ENCODE data around the gene BCAS1.

Gene BCAS1

DNA sequence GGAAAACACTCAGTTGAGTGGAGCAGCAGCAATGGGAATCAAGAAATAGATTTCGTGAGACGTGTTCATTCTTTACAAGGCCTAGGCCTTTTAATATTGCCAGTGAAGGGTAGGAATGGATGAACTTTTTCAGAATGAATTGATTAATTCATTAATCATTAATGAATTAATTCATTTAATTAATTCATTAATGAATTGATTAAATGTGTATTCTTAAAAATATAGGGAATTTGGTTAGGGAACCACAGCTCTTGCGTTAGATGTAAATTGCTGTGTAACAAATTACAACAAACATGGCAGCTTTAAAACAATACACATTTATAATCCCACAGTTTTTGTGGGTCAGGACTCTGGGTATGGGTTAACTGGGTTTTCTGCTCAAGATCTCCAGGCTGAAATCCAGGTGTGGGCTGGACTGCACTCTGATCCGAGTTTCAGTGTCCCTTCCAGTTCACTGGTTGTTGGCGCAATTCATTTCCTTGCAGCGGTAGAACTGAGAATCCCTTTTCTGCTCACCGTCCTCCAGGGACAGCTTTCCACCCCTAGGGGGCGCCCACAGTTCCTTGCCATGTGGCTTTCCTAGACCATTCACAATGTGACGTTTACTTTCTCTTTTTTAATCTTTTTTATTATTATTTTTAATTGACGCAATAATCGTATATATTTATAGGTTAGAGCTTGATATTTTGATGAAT lies 32.8 kb upstream of the BCAS1 start:
- peak; percentile 30 for DNase-seq

- DNase-seq, result no peak
Observed at GRCh38 chr20:54102543-54102942, 32.1 kb upstream of the BCAS1 start.

- no peak for DNase-seq
Observed at GRCh38 chr20:54100563-54100962, 30.2 kb upstream of the BCAS1 start.

DNA sequence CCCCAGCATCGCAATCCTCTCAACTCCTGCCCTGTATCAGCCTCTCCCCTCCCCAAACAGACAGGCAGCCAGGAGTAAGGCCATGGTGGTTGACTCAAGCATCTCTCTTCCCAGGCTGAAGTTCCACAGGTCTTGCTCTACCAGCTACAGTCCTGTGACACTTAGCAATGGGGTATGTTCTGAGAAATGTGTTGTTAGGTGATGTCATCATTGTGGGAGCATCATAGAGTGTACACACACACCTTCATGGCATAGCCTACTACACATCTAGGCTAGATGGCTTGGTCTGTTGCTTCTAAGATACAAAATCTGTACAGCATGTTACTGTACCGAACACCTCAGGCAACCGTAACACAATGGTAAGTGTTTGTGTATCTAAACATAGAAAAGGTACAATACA lies 29.5 kb upstream of the BCAS1 start:
- no peak for DNase-seq

GRCh38 chr20:54098047-54098446 lies 27.7 kb upstream of the BCAS1 start:
- no peak for DNase-seq

- DNase-seq, result no peak
Observed at GRCh38 chr20:54097236-54097529, 26.8 kb upstream of the BCAS1 start.

DNA sequence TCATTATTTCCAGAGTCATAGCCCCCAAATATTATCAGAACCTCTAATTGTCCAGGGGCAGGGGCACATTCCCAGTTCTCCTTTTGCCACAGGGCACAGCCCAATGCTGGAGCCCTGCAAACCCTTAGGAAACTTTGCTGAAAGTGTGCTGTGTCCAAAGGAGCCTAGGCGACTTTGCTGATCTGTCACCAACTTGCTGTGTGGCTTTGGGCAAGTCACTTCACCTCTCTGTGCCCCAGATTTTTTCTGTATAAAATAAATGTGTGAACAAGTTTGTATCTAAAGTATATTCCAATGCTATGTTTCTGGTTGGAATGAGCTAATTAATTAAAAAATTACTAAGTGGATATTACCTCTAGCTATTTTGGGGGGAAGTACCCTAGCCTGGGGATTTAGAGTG lies 25.4 kb upstream of the BCAS1 start:
- DNase-seq, result no peak

GRCh38 chr20:54094268-54094580 lies 23.8 kb upstream of the BCAS1 start:
- DNase-seq, result no peak

DNA sequence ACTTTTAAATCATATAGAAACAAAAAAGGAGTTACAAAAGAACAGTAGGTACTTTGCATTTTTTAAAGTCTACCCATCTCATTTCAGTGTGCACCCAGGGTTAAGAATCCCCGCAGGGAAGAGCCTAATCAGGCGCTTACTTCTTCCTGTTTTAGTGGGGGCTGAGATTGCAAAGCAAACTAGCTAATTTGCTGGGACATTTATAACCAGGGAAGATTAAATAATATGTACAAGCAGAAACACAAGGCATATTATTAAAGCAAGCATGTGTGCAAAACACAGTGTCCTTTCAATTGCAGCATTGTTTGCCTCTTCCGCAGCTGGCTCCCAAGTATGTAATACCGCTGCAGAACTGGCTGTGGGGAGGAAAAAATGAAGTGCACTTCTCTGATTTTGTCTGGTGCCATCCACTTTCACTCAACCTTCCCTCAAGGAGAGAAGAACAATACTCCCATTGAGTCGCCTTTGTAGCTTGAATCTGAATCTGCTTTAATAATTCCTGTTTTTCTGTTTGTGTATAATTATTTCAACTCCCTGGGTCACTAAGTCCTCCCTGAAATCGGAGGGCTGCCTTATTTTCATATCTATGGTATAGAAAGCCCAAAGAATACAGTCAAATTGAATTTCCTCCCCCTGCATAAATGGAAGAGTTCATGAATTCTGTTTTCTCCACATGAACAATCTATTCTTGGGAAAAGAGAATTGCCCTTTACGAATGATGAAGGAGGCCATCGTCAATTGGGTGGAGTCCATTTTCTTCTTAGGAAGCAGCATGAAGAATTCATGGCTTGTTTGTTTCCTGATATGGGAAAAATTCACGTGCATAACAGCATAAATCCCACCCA lies 23.3 kb upstream of the BCAS1 start:
- DNase-seq, result no peak

DNA sequence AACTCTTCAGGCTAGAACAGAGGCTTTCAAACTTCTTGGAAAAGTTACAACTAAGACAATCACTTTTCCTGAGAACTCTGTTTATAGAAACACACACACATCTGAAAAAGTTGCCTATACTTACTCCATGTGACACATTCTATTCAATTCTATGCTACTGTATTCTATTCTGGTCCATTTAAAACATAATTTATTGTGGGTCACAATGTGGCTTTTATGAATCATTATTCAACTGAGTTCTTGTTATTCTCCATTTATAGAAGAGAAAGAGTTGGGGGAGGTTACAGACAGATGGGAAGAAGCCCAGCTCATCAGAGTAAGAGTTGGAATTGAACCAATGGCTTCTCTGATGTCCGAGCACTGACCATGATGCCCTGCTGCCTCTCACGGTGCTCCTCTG lies 21.6 kb upstream of the BCAS1 start:
- DNase-seq, result no peak

DNA sequence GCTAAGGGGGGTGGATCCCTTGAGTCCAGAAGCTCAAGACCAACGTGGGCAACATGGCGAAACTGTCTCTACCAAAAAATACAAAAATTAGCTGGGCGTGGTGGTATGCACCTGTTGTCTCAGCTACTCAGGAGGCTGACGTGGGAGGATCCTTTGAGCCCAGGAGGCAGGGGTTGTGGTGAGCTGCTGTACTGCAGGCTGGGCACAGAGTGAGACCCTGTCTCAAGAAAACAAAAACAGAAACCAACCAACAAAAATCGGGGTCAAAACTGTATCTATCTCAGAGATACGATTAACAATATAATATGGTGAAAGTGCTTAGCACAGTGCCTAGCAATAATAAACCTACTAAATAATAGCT lies 20.7 kb upstream of the BCAS1 start:
- DNase-seq, result no peak

DNA sequence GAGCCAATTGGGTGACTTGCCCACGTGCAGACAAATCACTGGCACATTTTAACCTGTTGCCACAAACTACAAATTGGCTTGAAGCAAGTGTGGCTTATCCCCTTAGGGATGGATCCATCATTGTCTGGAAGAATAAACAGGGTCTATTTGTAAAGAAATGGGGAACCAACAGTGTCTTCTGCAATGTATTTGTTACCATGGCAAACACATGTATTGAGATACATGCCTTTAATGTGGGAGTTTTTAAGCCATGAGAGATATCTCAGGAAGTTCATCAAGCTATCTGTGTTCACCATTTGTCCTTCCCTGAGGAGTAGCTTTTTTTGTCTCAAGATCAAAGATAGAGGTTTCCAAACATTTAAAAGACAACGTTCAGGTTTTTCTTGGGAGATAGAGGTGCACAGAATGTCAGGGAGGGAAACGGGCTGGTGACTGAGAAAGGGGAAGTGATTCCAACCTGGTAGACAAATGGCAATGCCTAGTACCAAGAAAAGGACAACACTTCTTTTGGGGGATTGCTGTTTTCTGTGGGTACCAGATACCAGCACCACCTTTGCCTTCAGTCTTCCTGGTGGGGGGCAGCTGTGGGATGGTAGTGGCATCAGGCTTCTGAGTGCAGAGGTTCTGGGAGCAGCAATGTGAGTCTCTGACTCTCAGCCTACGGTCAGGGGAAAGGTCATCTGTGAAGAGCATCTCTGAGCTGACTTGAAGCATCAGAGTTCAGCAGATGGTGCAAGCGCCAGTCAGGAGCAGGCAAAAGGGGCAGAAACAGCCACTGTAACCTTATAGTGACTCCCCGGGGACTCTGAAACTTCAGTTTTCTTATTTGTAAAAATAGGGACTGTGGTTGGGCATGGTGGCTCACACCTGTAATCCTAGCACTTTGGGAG lies 20.1 kb upstream of the BCAS1 start:
- DNase-seq, result no peak

DNA sequence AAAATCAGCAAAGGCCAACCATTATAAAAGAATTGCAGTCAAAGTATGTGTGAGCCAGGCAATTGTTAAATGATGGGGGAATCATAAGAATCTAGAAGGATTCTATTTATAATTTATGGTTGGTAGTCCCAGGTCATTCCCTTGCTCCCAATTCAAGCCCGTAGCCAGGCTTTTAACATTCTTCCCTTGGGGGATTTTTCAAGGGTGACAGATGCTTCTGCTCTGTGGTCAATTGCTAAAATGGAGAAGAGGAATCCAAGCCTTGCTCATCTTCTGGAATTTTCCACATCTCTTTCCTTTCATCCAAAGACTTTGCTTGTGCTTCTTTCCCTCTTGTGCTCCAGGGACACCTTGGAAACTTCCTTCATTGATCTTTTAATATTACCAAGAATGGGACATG lies 18.0 kb upstream of the BCAS1 start:
- DNase-seq, result no peak

- DNase-seq, result no peak
Observed at GRCh38 chr20:54086507-54087039, 16.2 kb upstream of the BCAS1 start.

DNA sequence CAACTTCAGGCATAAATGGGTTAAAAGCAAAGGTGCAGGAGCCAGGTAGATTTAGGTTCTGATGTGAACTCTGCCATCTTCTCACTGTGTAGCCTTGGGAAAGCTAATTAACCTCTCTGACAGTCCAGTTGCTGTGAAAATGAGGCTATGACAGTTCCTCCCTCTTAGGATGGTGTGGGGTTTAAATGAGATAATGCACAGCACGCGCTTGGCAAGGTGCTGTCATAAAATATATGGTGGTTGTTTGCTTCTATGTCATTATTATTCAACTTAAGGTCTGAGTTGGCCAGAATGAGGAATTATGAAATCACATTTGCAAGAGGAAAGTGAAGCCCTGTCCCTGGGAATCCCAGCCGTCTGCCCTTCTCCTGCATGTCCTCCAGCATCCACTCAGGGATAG lies 15.5 kb upstream of the BCAS1 start:
- no peak for DNase-seq

DNA sequence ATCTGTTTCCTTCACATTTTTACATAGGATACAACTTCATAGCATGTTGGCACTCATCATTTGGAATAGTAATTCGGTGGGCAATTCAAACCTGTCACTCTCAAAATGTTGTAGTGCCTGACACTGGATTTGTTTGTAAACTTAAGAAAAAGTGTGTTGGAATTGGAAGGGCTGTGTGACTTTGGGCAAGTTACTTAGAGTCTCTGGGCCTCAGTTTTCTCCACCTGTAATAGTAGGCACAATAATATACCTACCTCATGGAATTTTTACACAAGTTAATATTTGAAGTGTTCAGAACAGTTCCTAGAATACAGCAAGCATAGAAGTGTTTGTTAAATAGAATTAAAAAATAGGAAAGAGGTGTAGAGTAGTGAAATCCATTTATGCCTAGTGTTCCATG lies 15.0 kb upstream of the BCAS1 start:
- no peak for DNase-seq

GRCh38 chr20:54084727-54085388 lies 14.5 kb upstream of the BCAS1 start:
- DNase-seq, result no peak

GRCh38 chr20:54084193-54084592 lies 13.8 kb upstream of the BCAS1 start:
- no peak for DNase-seq

- DNase-seq, result no peak
Observed at GRCh38 chr20:54083459-54083858, 13.1 kb upstream of the BCAS1 start.

DNA sequence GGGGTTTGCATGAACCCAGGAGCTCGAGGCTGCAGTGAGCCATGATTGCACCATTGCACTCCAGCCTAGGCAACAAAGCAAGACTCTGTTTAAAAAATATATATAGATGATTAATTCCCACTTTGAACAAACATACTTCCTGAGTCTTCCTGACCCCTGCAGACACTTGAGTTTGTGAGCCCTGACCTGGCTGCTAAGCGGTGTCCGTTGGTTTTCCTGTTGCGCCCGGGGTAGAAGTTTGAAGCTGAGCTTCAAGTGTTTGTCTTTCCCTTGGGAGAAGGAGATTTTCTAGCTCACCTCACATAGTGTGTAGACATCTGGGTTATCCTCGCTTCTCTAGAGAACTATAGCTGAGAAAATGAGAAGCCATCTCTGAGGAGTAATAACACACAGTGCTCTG lies 11.7 kb upstream of the BCAS1 start:
- no peak for DNase-seq

GRCh38 chr20:54079652-54080051 lies 9.3 kb upstream of the BCAS1 start:
- DNase-seq, result no peak

GRCh38 chr20:54078296-54078984 lies 8.0 kb upstream of the BCAS1 start:
- DNase-seq, result no peak

DNA sequence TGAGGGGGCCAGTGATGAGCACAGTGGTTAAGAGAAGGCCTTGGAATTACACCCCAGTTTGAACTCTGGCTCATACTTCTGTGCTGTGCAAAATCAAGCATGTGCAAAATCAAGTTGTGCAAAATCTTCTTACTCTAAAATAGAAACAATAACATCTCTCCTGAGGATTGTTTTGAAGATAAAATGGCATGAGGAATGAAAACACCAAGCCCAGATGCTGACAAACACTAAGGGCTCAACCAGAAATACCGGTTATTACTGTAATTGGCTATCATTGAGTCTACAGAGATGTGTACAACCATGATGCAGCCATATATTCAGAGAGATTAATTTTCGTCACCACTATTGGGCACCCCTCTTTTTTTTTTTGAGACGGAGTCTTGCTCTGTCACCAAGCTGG lies 5.9 kb upstream of the BCAS1 start:
- no peak for DNase-seq
